Tibial artery (tissue), 4 donors: ENCODE results near the gene FBXO46.
"Not testable (repeated sequence)": the region's sequence is repeated elsewhere in the genome, so short reads cannot be mapped to it uniquely, and the experiment has no call there.

Experiments used
- DNase-seq, 2 donors: peaks; one replicate each; pipeline ENCODE4 v3.0.0-alpha.2; 2019
- H3K27ac ChIP-seq, 2 donors: fragments of 200-600 bp; sonication (generic) in 1 of 2; 1 replicate in 1 of 2; 2 replicates in 1 of 2; pipeline ENCODE4 v1.5.1; 2018 to 2019; ENCODE audit warnings: mild to moderate bottlenecking in 1 of 2
- H3K27me3 ChIP-seq, 2 donors: fragments of 200-600 bp; sonication (generic) in 1 of 2; one replicate each; pipeline versions ENCODE4 v1.5.1 to v1.6.0; 2016 to 2019
- H3K36me3 ChIP-seq, 3 donors: fragments of 200-600 bp; sonication (generic) in 2 of 3; one replicate each; pipeline ENCODE4 v1.5.1; 2016 to 2019; ENCODE audit warnings: mild to moderate bottlenecking in 2 of 3
- H3K4me1 ChIP-seq, 4 donors: fragments of 200-600 bp; sonication (generic) in 2 of 4; 1 replicate in 3 of 4; 2 replicates in 1 of 4; pipeline ENCODE4 v1.5.1; 2016 to 2019
- H3K4me3 ChIP-seq, 2 donors: fragments of 200-600 bp; sonication (generic) in 1 of 2; 1 replicate in 1 of 2; 2 replicates in 1 of 2; pipeline ENCODE4 v1.5.1; 2018 to 2019; ENCODE audit warnings: mild to moderate bottlenecking in 2 of 2
- H3K9me3 ChIP-seq, 3 donors: fragments of 200-600 bp; sonication (generic) in 1 of 3; one replicate each; pipeline ENCODE4 v1.5.1; 2016 to 2019
- intact Hi-C: fragments of 100-400 bp; cut with DNase I; formaldehyde crosslinking; loops from one replicate; pipeline ENCODE4 v1.15.0; 2023; ENCODE audit warnings: low total_unique reads
- TF ChIP-seq, protein P1 (sequence below), 2 experiments: fragments of 200-600 bp in 1 of 2; fragments of 450-650 bp in 1 of 2; IDR thresholded peaks; one replicate each; pipeline ENCODE4 v1.5.1; 2017 to 2019; ENCODE audit warnings: antibody characterized with exemption in 2 of 2, mild to moderate bottlenecking in 1 of 2, moderate library complexity in 1 of 2

FBXO46 gene

DNA sequence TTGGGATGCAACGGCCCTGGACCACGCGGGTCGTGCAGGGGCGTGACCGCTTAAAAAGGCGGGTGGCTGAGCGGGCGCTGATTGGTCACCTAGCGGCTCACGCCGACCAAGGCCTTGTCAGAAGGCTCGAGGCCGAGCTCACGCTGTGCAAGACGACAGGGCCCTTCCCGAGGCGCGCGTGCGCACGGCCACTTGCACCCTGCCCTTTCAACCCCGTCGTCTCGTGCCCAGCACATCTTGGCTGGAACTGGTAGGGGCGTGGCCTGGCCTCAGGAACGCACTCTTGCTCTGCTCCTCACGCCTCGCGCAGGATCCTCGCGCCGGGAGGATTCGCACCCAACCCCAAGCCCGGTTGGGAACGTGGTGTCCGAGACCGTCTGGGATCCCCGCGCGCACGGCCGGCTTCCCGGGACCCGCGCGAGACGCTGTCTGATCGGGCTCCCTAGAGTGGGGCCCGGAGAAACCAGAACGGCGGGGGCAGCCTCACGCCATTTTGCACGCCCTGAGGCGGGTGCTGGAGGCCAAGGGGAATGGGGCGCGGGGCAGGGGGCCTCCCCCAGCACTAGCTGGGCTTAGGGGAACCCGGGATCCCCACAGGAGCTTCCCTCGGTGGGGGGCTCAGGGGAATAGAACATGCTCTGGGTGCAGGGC is 2.6 kb upstream of the FBXO46 start, which contains the start of gene MEIOSIN:
Gene MEIOSIN (plus strand): TSS at position 280 of the 651 bp plus-strand sequence. CDS start 1,938 bp downstream, outside the sequence.
- intact Hi-C loops: no loop called here
- DNase-seq: no peak
- Histone ChIP-seq H3K4me3 (no peak within 1 kb of the TSS), H3K27ac (no peak within 1 kb of the TSS), H3K4me1 (peaks cover 0 to 21% (median 12%) of the 10 kb centered on the region in 4 donors), H3K9me3 (no peaks in the 10 kb centered on the region), H3K27me3 (no peaks in the 10 kb centered on the region), H3K36me3 (no peaks in the 10 kb centered on the region)
- TF ChIP-seq, protein P1, sequence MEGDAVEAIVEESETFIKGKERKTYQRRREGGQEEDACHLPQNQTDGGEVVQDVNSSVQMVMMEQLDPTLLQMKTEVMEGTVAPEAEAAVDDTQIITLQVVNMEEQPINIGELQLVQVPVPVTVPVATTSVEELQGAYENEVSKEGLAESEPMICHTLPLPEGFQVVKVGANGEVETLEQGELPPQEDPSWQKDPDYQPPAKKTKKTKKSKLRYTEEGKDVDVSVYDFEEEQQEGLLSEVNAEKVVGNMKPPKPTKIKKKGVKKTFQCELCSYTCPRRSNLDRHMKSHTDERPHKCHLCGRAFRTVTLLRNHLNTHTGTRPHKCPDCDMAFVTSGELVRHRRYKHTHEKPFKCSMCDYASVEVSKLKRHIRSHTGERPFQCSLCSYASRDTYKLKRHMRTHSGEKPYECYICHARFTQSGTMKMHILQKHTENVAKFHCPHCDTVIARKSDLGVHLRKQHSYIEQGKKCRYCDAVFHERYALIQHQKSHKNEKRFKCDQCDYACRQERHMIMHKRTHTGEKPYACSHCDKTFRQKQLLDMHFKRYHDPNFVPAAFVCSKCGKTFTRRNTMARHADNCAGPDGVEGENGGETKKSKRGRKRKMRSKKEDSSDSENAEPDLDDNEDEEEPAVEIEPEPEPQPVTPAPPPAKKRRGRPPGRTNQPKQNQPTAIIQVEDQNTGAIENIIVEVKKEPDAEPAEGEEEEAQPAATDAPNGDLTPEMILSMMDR (IDR thresholded peaks at IDR 0.05): no peak

DNA sequence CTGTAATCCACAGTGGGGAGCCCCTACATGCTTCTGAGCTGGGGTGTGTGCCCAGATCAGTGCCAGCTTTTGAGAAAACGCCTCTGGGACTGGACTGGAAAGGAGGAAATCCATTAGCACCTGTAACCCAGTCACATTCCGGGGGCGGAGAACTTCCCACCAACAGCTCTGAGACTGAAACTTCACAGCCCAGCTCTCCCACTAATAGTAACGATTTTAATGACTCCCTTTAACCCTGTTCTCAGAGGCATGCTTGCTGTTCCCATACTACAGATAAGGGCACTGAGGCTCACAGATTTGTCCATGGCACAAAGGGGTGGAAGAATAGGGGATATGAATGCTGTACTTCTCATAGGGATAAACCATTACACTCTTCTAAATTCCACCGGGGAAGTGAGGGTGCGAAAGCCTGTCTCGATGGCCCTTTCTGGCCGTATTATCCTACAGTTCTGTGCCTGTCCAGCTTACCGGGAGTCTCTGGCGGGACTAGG is 851 bp downstream of the FBXO46 start:
- Histone ChIP-seq H3K36me3 (no peaks in the 10 kb centered on the region), H3K27ac (peak overlapping the region; percentile 77 to 86), H3K27me3 (no peaks in the 10 kb centered on the region), H3K4me3 (peak overlapping the region; percentile 80 to 93), H3K9me3 (no peaks in the 10 kb centered on the region), H3K4me1 (peaks cover 0 to 27% (median 12%) of the 10 kb centered on the region in 4 donors)
- intact Hi-C loops: no loop called here
- no peak for DNase-seq
- TF ChIP-seq, protein P1 (IDR thresholded peaks at IDR 0.05): no peak

DNA sequence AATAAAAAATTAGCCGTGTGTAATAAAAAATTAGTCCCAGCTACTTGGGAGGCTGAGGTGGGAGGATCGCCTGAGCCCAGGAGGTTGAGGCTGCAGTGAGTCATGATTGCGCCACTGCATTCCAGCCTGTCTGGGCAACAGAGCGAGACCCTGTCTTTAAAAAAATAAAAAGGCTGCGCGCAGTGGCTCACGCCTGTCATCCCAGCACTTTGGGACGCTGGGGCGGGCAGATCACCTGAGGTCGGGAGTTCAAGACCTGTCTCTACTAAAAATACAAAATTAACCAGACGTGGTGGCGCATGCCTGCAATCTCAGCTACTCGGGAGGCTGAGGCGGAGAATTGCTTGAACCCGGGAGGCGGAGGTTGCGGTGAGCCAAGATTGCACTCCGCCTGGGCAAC is 2.0 kb downstream of the FBXO46 start:
- peaks cover 0 to 31% (median 12%) of the 10 kb centered on the region in 4 donors for H3K4me1 ChIP-seq
- H3K27me3 ChIP-seq, H3K36me3 ChIP-seq, DNase-seq, intact Hi-C loops, H3K4me3 ChIP-seq, H3K9me3 ChIP-seq, H3K27ac ChIP-seq: not testable (repeated sequence)

DNA sequence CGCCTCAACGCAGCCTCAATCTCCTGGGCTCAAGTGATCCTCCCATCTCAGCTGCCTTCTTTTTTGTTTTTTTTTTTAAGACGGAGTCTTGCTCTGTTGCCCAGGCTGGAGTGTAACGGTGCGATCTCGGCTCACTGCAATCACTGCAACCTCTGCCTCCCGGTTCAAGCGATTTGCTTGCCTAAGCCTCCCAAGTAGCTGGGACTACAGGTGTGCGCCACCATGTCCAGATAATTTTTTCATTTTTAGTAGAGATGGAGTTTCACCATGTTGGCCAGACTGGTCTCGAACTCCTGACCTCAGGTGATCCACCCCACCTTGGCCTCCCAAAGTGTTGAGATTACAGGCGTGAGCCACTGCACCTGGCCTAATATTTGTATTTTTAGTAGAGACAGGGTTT is 10.6 kb downstream of the FBXO46 start:
- H3K27ac ChIP-seq: not testable (repeated sequence)

DNA sequence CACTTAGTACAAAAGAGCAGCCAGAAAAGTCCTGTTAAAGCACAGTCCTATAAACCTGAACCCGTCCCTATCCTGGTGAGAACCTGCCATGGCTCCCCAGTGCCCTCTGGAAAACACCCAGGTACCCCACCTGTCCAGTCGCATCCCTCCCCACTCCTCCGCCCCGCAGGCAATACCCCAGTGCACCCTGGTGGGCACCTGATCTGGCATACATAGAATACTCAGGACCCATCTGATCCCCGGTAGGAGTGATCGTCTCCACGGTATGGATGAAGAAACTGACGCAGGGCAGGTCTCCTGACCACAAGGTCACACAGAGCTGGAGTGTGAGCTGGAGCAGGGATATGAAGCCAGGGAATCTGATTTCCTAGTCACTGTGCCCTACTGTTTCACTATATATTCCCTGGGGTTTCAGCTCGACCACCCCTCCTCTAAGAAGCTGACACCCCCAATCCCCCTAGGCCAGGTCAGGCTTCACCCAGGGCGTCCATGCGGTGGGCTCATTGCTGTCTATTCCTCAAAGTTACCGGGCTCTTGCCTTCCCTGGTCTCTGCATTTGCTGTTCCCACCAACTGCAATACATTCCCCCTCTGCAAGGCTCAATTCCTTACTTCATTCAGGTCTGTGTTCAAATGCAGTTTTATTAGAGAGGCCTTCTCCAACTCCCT is 12.6 kb downstream of the FBXO46 start:
- DNase-seq: peak in 1 of 2 donors; percentile 73

More for the DNA sequence above, 10.6 kb downstream of the FBXO46 start:
- H3K9me3 ChIP-seq, DNase-seq, H3K27me3 ChIP-seq, intact Hi-C loops, H3K4me3 ChIP-seq: not testable (repeated sequence)
- Histone ChIP-seq H3K36me3 (peaks cover 0 to 18% (median 0%) of the 10 kb centered on the region in 3 donors), H3K4me1 (peaks cover 0 to 25% (median 10%) of the 10 kb centered on the region in 4 donors)

More for the DNA sequence above, 12.6 kb downstream of the FBXO46 start:
- peak overlapping the region; percentile 59 to 61 for H3K4me3 ChIP-seq
- peaks cover 0 to 14% (median 2%) of the 10 kb centered on the region in 3 donors for H3K36me3 ChIP-seq
- intact Hi-C loops: loop anchor here (10.0 kb wide), 1 partner anchor 47 kb away; the partner anchor contains the start of gene SIX5
- peaks cover 0 to 20% (median 10%) of the 10 kb centered on the region in 4 donors for H3K4me1 ChIP-seq
- TF ChIP-seq, protein P1 (IDR thresholded peaks at IDR 0.05): no peak
- peak overlapping the region; percentile 86 to 87 for H3K27ac ChIP-seq
- H3K27me3 ChIP-seq: no peaks in the 10 kb centered on the region
- H3K9me3 ChIP-seq: no peaks in the 10 kb centered on the region
